Neural crest cell (in vitro differentiated cells): ENCODE results near the gene ZDHHC12. TPM values are rescaled to one million over a fixed set of nuclear protein-coding genes. Genes with fewer than 3 reads are reported as not detected.
A peak's percentile ranks its signal among the peaks of the same experiment; 100 is the strongest.

Experiments
- DNase-seq: peaks from one replicate; pipeline ENCODE4 v3.0.0; 2021; ENCODE audit warnings: low read depth, mixed read lengths, low spot score
- H3K27ac Mint-ChIP-seq: one replicate; pipeline ENCODE4 v1.8.0; 2021; ENCODE audit warnings: mild to moderate bottlenecking, mixed read lengths; ENCODE audit not compliant: unreplicated experiment
- H3K27me3 Mint-ChIP-seq: 2 replicates; pipeline ENCODE4 v1.8.0; 2021; ENCODE audit warnings: low read depth, mild to moderate bottlenecking, mixed read lengths
- H3K36me3 Mint-ChIP-seq: 2 replicates; pipeline ENCODE4 v1.8.0; 2021; ENCODE audit warnings: low read depth, mild to moderate bottlenecking, mixed read lengths
- H3K4me1 Mint-ChIP-seq: 2 replicates; pipeline ENCODE4 v1.8.0; 2021; ENCODE audit warnings: mixed read lengths
- H3K4me3 Mint-ChIP-seq: one replicate; pipeline ENCODE4 v1.8.0; 2021; ENCODE audit warnings: mild to moderate bottlenecking, mixed read lengths
- H3K9me3 Mint-ChIP-seq: 2 replicates; pipeline ENCODE4 v1.8.0; 2021; ENCODE audit warnings: mixed read lengths
- CTCF ChIP-seq: fragments of 200-600 bp; sonication (generic); conservative IDR thresholded peaks from 2 replicates; pipeline ENCODE4 v1.5.0; 2021; ENCODE audit warnings: antibody characterized with exemption, mild to moderate bottlenecking
- total RNA-seq: library from RNA; stranded (reverse); gene quantifications from 2 replicates; pipeline ENCODE4 v1.2.1, GENCODE V29; 2021

ZDHHC12 gene
- total RNA-seq, 1 donor from 2014 or later = 15.7 TPM

GRCh38 chr9:128723352-128723865 lies 518 bp downstream of the ZDHHC12 start:
- peaks cover 4% of the 10 kb centered on the region for H3K27me3 Mint-ChIP-seq
- peak overlapping the region; percentile 48 for H3K27ac Mint-ChIP-seq
- H3K9me3 Mint-ChIP-seq = peaks cover 3% of the 10 kb centered on the region
- DNase-seq = no peak
- H3K36me3 Mint-ChIP-seq = no peaks in the 10 kb centered on the region
- peaks cover 30% of the 10 kb centered on the region for H3K4me1 Mint-ChIP-seq
- TF ChIP-seq CTCF = no peak
- peak overlapping the region; percentile 89 for H3K4me3 Mint-ChIP-seq

- Mint-ChIP-seq H3K9me3 (peaks cover 3% of the 10 kb centered on the region), H3K27me3 (peaks cover 4% of the 10 kb centered on the region), H3K27ac (no peak overlapping the region), H3K4me3 (peak overlapping the region; percentile 89), H3K36me3 (no peaks in the 10 kb centered on the region), H3K4me1 (peaks cover 30% of the 10 kb centered on the region)
- no peak for TF ChIP-seq CTCF
- DNase-seq = no peak
Observed at GRCh38 chr9:128722380-128723351, 1.3 kb downstream of the ZDHHC12 start.

- Mint-ChIP-seq H3K4me1 (peaks cover 30% of the 10 kb centered on the region), H3K9me3 (peaks cover 3% of the 10 kb centered on the region)
Observed at GRCh38 chr9:128721487-128722010, 2.4 kb downstream of the ZDHHC12 start.

GRCh38 chr9:128720841-128721486 lies 3.0 kb downstream of the ZDHHC12 start:
- H3K9me3 Mint-ChIP-seq = peaks cover 3% of the 10 kb centered on the region
- peaks cover 27% of the 10 kb centered on the region for H3K4me1 Mint-ChIP-seq
- H3K27ac Mint-ChIP-seq = no peak overlapping the region
- H3K4me3 Mint-ChIP-seq = no peak overlapping the region
- H3K27me3 Mint-ChIP-seq = peaks cover 4% of the 10 kb centered on the region
- H3K36me3 Mint-ChIP-seq = no peaks in the 10 kb centered on the region
- DNase-seq = no peak
- no peak for TF ChIP-seq CTCF

More at GRCh38 chr9:128721487-128722010, 2.4 kb downstream of the ZDHHC12 start:
- H3K36me3 Mint-ChIP-seq = no peaks in the 10 kb centered on the region
- peaks cover 4% of the 10 kb centered on the region for H3K27me3 Mint-ChIP-seq
- H3K4me3 Mint-ChIP-seq = peak overlapping the region; percentile 89
- no peak for TF ChIP-seq CTCF
- DNase-seq = no peak
- H3K27ac Mint-ChIP-seq = no peak overlapping the region

GRCh38 chr9:128719919-128720605 lies 3.9 kb downstream of the ZDHHC12 start:
- Mint-ChIP-seq H3K4me1 (peaks cover 25% of the 10 kb centered on the region), H3K27ac (no peak overlapping the region), H3K9me3 (peaks cover 2% of the 10 kb centered on the region), H3K36me3 (no peaks in the 10 kb centered on the region), H3K4me3 (peak overlapping the region; percentile 38), H3K27me3 (peaks cover 3% of the 10 kb centered on the region)
- no peak for DNase-seq
- TF ChIP-seq CTCF = no peak
